ENCODE measurements around the gene AMOT.

The AMOT gene

DNA sequence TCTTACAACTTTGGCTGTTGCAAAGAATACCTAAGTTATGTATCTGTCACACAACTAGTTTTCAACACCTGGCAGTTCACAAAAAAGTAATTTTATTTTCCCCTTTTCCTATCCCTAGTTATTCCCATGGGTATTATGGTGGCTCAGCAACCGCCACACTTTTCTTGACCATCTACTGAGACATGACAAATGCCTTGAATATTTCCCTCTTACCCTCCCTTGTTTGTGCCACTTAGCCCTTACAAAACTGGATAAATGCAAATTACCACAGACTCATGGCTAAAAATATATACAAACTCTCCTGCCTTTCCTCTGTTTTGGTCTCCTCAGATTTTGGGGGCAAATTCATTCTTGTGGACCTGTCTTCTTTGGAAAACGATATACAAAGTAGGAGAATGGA lies 72.1 kb downstream of the AMOT start:
- no peak for DNase-seq (ENCODE audit: low read depth, low spot score)
- no peaks in the 10 kb centered on the region for H3K4me1 ChIP-seq (ENCODE audit: control insufficient read depth, insufficient read depth, low read length)
- no CpG with 5 or more reads among the region's 2 CpGs for WGBS (ENCODE audit: insufficient coverage, insufficient read length)
- no peaks in the 10 kb centered on the region for H3K36me3 ChIP-seq (ENCODE audit: control insufficient read depth, insufficient read depth, low read length)
- H3K4me3 ChIP-seq (ENCODE audit: low read length): no peak overlapping the region
- H3K27me3 ChIP-seq (ENCODE audit: control insufficient read depth, insufficient read depth, low read length): no peaks in the 10 kb centered on the region
- no peaks in the 10 kb centered on the region for H3K9me3 ChIP-seq (ENCODE audit: control insufficient read depth, insufficient read depth, low read length)
- H3K27ac ChIP-seq (ENCODE audit: low read length): no peak overlapping the region

DNA sequence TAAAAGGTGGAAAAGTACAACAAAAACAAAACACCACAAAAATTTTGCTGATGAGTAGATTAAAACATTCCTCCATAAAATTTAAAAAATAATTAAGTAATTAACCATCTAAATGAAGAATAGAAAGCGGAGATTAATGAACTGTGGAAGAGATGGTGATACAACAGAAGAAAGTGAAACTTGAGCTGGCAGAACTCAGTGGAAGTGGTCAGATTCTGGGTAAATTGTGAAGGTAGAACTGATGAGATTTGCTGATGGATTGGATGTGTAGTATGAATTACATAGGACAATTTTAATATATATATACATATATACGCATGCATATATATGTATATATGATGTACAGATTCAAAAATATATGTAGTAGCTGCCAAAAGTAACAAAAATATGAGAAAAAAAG lies 73.9 kb downstream of the AMOT start:
- WGBS (ENCODE audit: insufficient coverage, insufficient read length): no CpG with 5 or more reads among the region's 2 CpGs
- Histone ChIP-seq H3K27ac (ENCODE audit: low read length) (no peak overlapping the region), H3K9me3 (ENCODE audit: control insufficient read depth, insufficient read depth, low read length) (no peaks in the 10 kb centered on the region), H3K4me1 (ENCODE audit: control insufficient read depth, insufficient read depth, low read length) (no peaks in the 10 kb centered on the region), H3K36me3 (ENCODE audit: control insufficient read depth, insufficient read depth, low read length) (no peaks in the 10 kb centered on the region), H3K27me3 (ENCODE audit: control insufficient read depth, insufficient read depth, low read length) (no peaks in the 10 kb centered on the region), H3K4me3 (ENCODE audit: low read length) (no peak overlapping the region)
- DNase-seq (ENCODE audit: low read depth, low spot score): no peak

GRCh38 chrX:112761242-112762207 lies 79.1 kb downstream of the AMOT start:
- no peak for DNase-seq (ENCODE audit: low read depth, low spot score)
- Histone ChIP-seq H3K27ac (ENCODE audit: low read length) (no peak overlapping the region), H3K36me3 (ENCODE audit: control insufficient read depth, insufficient read depth, low read length) (no peaks in the 10 kb centered on the region), H3K4me1 (ENCODE audit: control insufficient read depth, insufficient read depth, low read length) (no peaks in the 10 kb centered on the region), H3K27me3 (ENCODE audit: control insufficient read depth, insufficient read depth, low read length) (no peaks in the 10 kb centered on the region), H3K4me3 (ENCODE audit: low read length) (no peak overlapping the region), H3K9me3 (ENCODE audit: control insufficient read depth, insufficient read depth, low read length) (no peaks in the 10 kb centered on the region)
- no CpG with 5 or more reads among the region's 7 CpGs for WGBS (ENCODE audit: insufficient coverage, insufficient read length)

- Histone ChIP-seq H3K4me3 (ENCODE audit: low read length) (no peak overlapping the region), H3K27ac (ENCODE audit: low read length) (no peak overlapping the region), H3K27me3 (ENCODE audit: control insufficient read depth, insufficient read depth, low read length) (no peaks in the 10 kb centered on the region), H3K4me1 (ENCODE audit: control insufficient read depth, insufficient read depth, low read length) (no peaks in the 10 kb centered on the region), H3K36me3 (ENCODE audit: control insufficient read depth, insufficient read depth, low read length) (no peaks in the 10 kb centered on the region), H3K9me3 (ENCODE audit: control insufficient read depth, insufficient read depth, low read length) (no peaks in the 10 kb centered on the region)
- DNase-seq (ENCODE audit: low read depth, low spot score): no peak
- no CpG with 5 or more reads among the region's 2 CpGs for WGBS (ENCODE audit: insufficient coverage, insufficient read length)
Measured at GRCh38 chrX:112760697-112761096, 79.9 kb downstream of the AMOT start.

- no peaks in the 10 kb centered on the region for H3K27me3 ChIP-seq (ENCODE audit: control insufficient read depth, insufficient read depth, low read length)
- no peak for DNase-seq (ENCODE audit: low read depth, low spot score)
- H3K4me3 ChIP-seq (ENCODE audit: low read length): no peak overlapping the region
- H3K4me1 ChIP-seq (ENCODE audit: control insufficient read depth, insufficient read depth, low read length): no peaks in the 10 kb centered on the region
- H3K27ac ChIP-seq (ENCODE audit: low read length): no peak overlapping the region
- no peaks in the 10 kb centered on the region for H3K36me3 ChIP-seq (ENCODE audit: control insufficient read depth, insufficient read depth, low read length)
- H3K9me3 ChIP-seq (ENCODE audit: control insufficient read depth, insufficient read depth, low read length): no peaks in the 10 kb centered on the region
- WGBS (ENCODE audit: insufficient coverage, insufficient read length): no CpG with 5 or more reads among the region's 2 CpGs
Measured at GRCh38 chrX:112759966-112760365, 80.7 kb downstream of the AMOT start.

- no peaks in the 10 kb centered on the region for H3K27me3 ChIP-seq (ENCODE audit: control insufficient read depth, insufficient read depth, low read length)
- no peaks in the 10 kb centered on the region for H3K36me3 ChIP-seq (ENCODE audit: control insufficient read depth, insufficient read depth, low read length)
- no CpG with 5 or more reads among the region's 3 CpGs for WGBS (ENCODE audit: insufficient coverage, insufficient read length)
- DNase-seq (ENCODE audit: low read depth, low spot score): no peak
- H3K9me3 ChIP-seq (ENCODE audit: control insufficient read depth, insufficient read depth, low read length): no peaks in the 10 kb centered on the region
- H3K4me3 ChIP-seq (ENCODE audit: low read length): no peak overlapping the region
- no peak overlapping the region for H3K27ac ChIP-seq (ENCODE audit: low read length)
- no peaks in the 10 kb centered on the region for H3K4me1 ChIP-seq (ENCODE audit: control insufficient read depth, insufficient read depth, low read length)
Measured at GRCh38 chrX:112759512-112759911, 81.1 kb downstream of the AMOT start.

GRCh38 chrX:112757946-112758345 lies 82.7 kb downstream of the AMOT start:
- H3K9me3 ChIP-seq (ENCODE audit: control insufficient read depth, insufficient read depth, low read length): no peaks in the 10 kb centered on the region
- no peak overlapping the region for H3K27ac ChIP-seq (ENCODE audit: low read length)
- DNase-seq (ENCODE audit: low read depth, low spot score): no peak
- no peaks in the 10 kb centered on the region for H3K36me3 ChIP-seq (ENCODE audit: control insufficient read depth, insufficient read depth, low read length)
- H3K4me1 ChIP-seq (ENCODE audit: control insufficient read depth, insufficient read depth, low read length): no peaks in the 10 kb centered on the region
- WGBS (ENCODE audit: insufficient coverage, insufficient read length): no CpG with 5 or more reads among the region's 4 CpGs
- no peaks in the 10 kb centered on the region for H3K27me3 ChIP-seq (ENCODE audit: control insufficient read depth, insufficient read depth, low read length)
- no peak overlapping the region for H3K4me3 ChIP-seq (ENCODE audit: low read length)

GRCh38 chrX:112753116-112753515 lies 87.5 kb downstream of the AMOT start:
- Histone ChIP-seq H3K4me1 (ENCODE audit: control insufficient read depth, insufficient read depth, low read length) (no peaks in the 10 kb centered on the region), H3K4me3 (ENCODE audit: low read length) (no peak overlapping the region), H3K9me3 (ENCODE audit: control insufficient read depth, insufficient read depth, low read length) (no peaks in the 10 kb centered on the region), H3K36me3 (ENCODE audit: control insufficient read depth, insufficient read depth, low read length) (no peaks in the 10 kb centered on the region), H3K27me3 (ENCODE audit: control insufficient read depth, insufficient read depth, low read length) (no peaks in the 10 kb centered on the region), H3K27ac (ENCODE audit: low read length) (no peak overlapping the region)
- no CpG with 5 or more reads among the region's 1 CpG for WGBS (ENCODE audit: insufficient coverage, insufficient read length)
- DNase-seq (ENCODE audit: low read depth, low spot score): no peak

GRCh38 chrX:112751076-112751475 lies 89.6 kb downstream of the AMOT start:
- Histone ChIP-seq H3K9me3 (ENCODE audit: control insufficient read depth, insufficient read depth, low read length) (no peaks in the 10 kb centered on the region), H3K36me3 (ENCODE audit: control insufficient read depth, insufficient read depth, low read length) (no peaks in the 10 kb centered on the region), H3K4me3 (ENCODE audit: low read length) (no peak overlapping the region), H3K4me1 (ENCODE audit: control insufficient read depth, insufficient read depth, low read length) (no peaks in the 10 kb centered on the region), H3K27me3 (ENCODE audit: control insufficient read depth, insufficient read depth, low read length) (no peaks in the 10 kb centered on the region), H3K27ac (ENCODE audit: low read length) (no peak overlapping the region)
- DNase-seq (ENCODE audit: low read depth, low spot score): no peak
- WGBS (ENCODE audit: insufficient coverage, insufficient read length): no CpG with 5 or more reads among the region's 2 CpGs

- no CpG with 5 or more reads among the region's 4 CpGs for WGBS (ENCODE audit: insufficient coverage, insufficient read length)
- Histone ChIP-seq H3K4me3 (ENCODE audit: low read length) (no peak overlapping the region), H3K27ac (ENCODE audit: low read length) (no peak overlapping the region), H3K36me3 (ENCODE audit: control insufficient read depth, insufficient read depth, low read length) (no peaks in the 10 kb centered on the region), H3K9me3 (ENCODE audit: control insufficient read depth, insufficient read depth, low read length) (no peaks in the 10 kb centered on the region), H3K4me1 (ENCODE audit: control insufficient read depth, insufficient read depth, low read length) (no peaks in the 10 kb centered on the region; the same call in 1 of the 2 replicates), H3K27me3 (ENCODE audit: control insufficient read depth, insufficient read depth, low read length) (no peaks in the 10 kb centered on the region)
- no peak for DNase-seq (ENCODE audit: low read depth, low spot score)
Measured at GRCh38 chrX:112746812-112747595, 93.6 kb downstream of the AMOT start.
